ENCODE data around the gene LRP6.
"Not testable (repeated sequence)": the region's sequence is repeated elsewhere in the genome, so short reads cannot be mapped to it uniquely, and the experiment has no call there.

DNA sequence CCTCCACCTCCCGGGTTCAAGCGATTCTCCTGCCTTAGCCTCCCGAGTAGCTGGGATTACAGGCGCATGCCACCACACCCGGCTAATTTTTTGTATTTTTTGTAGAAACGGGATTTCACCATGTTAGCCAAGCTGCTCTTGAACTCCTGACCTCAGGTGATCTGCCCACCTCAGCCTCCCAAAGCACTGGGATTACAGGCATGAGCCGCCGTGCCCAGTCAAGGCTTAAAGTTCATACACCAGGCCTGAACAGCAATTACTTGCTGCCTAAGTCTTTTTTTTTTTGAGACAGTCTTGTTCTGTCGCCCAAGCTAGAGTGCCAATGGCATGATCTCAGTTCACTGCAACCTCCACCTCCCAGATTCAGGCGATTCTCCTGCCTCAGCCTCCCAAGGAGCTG is 43.9 kb upstream of the LRP6 start:
- TF ChIP-seq, protein P1, sequence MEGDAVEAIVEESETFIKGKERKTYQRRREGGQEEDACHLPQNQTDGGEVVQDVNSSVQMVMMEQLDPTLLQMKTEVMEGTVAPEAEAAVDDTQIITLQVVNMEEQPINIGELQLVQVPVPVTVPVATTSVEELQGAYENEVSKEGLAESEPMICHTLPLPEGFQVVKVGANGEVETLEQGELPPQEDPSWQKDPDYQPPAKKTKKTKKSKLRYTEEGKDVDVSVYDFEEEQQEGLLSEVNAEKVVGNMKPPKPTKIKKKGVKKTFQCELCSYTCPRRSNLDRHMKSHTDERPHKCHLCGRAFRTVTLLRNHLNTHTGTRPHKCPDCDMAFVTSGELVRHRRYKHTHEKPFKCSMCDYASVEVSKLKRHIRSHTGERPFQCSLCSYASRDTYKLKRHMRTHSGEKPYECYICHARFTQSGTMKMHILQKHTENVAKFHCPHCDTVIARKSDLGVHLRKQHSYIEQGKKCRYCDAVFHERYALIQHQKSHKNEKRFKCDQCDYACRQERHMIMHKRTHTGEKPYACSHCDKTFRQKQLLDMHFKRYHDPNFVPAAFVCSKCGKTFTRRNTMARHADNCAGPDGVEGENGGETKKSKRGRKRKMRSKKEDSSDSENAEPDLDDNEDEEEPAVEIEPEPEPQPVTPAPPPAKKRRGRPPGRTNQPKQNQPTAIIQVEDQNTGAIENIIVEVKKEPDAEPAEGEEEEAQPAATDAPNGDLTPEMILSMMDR (IDR thresholded peaks at IDR 0.05; ENCODE audit: poor library complexity, severe bottlenecking): not testable (repeated sequence)
- TF ChIP-seq RAD21 (conservative IDR thresholded peaks at IDR 0.05); EZH2 (IDR thresholded peaks at IDR 0.05; ENCODE audit: borderline replicate concordance, insufficient read depth, low read length, poor library complexity, severe bottlenecking); POLR2AphosphoS5 (IDR thresholded peaks at IDR 0.05); EP300 (conservative IDR thresholded peaks at IDR 0.05; ENCODE audit: poor library complexity, severe bottlenecking): not testable (repeated sequence)
- TF ChIP-seq, protein P2, sequence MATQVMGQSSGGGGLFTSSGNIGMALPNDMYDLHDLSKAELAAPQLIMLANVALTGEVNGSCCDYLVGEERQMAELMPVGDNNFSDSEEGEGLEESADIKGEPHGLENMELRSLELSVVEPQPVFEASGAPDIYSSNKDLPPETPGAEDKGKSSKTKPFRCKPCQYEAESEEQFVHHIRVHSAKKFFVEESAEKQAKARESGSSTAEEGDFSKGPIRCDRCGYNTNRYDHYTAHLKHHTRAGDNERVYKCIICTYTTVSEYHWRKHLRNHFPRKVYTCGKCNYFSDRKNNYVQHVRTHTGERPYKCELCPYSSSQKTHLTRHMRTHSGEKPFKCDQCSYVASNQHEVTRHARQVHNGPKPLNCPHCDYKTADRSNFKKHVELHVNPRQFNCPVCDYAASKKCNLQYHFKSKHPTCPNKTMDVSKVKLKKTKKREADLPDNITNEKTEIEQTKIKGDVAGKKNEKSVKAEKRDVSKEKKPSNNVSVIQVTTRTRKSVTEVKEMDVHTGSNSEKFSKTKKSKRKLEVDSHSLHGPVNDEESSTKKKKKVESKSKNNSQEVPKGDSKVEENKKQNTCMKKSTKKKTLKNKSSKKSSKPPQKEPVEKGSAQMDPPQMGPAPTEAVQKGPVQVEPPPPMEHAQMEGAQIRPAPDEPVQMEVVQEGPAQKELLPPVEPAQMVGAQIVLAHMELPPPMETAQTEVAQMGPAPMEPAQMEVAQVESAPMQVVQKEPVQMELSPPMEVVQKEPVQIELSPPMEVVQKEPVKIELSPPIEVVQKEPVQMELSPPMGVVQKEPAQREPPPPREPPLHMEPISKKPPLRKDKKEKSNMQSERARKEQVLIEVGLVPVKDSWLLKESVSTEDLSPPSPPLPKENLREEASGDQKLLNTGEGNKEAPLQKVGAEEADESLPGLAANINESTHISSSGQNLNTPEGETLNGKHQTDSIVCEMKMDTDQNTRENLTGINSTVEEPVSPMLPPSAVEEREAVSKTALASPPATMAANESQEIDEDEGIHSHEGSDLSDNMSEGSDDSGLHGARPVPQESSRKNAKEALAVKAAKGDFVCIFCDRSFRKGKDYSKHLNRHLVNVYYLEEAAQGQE (IDR thresholded peaks at IDR 0.05; ENCODE audit: borderline replicate concordance): not testable (repeated sequence)
